T-helper 2 cell treated with Interferon-gamma antibody and Interleukin-4, amounts not matched to agents 100 ng/mL and 5 ng/mL, for 36 hours (primary cell): ENCODE measurements around the gene SH3BP4. TPM values are rescaled to one million over a fixed set of nuclear protein-coding genes. Genes with fewer than 3 reads are reported as not detected.

Experiments
- intact Hi-C: fragments of 100-400 bp; cut with micrococcal nuclease; formaldehyde crosslinking; loops from one replicate; pipeline ENCODE4 v1.15.1; 2023
- total RNA-seq: library from RNA; stranded (reverse); gene quantifications from 2 replicates; pipeline ENCODE4 v1.2.3, GENCODE V29; 2022

The SH3BP4 gene
- total RNA-seq, 1 donor from 2014 or later = not detected

DNA sequence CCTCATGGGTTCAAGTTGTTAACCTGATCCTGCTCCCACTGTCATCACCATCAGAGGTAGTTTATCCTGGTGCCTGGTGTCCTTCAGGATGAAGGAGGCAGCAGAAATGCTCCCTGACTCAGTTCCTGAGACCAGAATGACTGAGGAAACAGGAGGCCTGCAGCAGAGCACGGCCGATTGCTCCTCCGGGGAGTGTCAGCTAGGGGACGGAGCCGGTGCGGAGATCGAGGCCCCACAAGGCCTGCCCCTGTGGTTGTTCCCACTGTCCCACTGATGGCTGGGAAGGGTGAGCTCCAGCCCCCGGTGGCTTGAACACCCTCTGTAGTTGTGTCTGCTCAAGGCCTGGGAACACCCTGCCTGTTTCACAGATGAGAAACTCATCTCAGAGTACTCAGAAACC is 45.6 kb downstream of the SH3BP4 start:
- intact Hi-C loops = no loop called here

DNA sequence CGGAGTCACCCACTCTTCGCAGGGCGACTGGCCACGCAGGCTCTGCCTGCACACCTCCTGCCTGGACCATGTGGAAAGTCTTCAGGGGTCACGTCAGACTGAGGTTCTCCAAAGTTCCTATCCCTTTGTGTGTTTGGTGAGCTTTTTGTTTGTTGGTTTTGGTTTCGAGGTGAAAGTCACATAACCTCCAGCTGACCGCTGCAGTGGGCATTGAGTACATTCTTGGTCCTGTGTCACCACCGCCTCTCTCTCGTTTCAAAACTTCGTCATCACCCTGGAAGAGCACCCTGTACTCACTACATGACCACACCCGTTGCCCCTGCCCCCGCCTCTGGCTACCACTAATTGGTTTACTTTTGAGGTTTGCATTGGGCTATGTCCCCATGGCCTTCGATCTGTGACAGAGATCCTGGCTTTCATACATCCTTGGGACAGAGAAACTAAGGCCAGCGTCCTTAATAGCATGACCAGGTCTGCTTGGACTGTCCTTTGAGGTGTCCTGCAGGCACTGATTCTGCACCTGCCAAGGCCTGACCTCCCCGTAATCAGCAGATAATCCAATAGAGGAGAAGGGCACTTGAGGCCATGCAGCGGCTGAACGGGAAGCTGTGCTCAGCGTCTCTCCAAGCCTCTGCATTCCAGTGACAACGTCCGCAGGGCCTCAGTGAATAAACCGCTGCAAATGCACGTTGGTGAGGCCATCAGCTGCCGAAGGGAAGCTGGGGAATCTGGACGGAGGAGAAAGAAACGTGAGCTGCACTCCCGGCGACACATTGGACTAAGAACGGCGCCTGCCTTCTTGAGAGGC is 46.8 kb downstream of the SH3BP4 start:
- intact Hi-C loops = no loop called here

DNA sequence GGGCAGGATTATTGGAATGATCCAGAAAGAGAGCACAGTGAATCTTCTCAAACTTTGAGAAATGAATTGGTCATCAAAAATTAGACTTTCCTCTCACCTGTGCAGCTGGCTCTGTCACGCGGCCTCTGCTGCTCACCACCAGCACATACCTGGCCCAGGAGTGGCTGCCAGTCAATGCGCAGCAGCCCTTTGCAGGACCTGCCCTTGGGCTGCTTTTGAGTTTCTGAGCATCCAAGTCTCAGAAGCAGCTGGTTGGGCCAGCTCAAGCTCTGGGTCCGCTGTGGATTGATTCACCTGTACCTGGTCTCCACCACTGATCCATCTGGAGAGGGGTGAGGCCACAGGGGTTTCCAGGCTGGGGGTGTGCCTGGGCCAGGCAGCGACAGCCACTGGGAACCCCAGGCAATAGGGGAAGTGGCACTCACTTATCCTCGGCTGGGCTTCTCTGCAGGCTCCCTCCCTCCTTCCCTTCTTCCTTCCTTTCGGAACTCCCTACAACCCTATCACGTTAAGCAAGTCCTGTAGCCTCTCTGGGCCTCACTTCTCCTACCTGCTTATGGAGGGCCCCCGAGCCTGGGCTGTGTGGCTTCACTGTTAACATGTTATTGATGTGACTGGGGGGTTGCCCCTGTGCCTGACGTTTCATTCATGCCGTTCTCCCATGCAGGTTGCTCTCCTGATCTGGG is 48.1 kb downstream of the SH3BP4 start:
- intact Hi-C loops = no loop called here

DNA sequence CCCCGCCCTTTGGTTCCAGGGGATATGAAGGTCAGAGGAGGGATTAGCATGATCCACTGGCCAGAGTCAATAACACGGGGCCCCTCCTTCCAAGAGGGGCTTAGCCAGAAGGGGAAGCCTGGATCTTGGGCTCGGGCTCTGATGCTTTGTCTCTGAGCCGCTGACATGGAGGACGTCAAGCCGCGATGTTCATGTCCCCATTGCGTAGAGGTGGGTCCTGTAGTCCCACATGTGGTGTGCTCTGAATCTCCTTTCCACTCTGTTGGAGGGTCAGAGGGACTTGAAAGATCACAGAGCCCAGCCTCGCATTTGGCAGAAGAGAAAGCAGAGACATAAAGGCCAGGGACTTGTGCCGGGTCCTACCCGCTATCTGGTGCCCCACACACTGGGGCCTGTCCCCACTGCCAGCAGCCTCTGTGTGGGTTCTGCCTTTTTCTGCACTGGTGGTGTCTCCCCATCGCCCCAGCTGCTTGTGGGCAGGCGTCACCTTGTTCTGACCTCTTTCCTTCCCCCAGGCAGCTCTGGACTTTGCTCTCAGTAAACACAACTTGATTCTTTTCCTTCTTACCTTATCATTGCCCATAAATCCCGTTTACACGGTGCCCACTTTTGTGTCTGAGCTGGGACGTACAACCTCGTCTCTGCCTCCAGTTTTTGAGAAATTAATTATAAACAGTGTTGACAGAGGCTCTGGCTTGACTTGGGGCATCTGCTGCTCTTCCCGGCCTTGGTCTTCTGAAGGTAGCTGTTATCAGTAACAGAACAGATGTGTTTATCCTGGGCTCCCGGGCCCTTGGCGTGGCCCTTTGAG is 48.8 kb downstream of the SH3BP4 start:
- intact Hi-C loops = no loop called here

DNA sequence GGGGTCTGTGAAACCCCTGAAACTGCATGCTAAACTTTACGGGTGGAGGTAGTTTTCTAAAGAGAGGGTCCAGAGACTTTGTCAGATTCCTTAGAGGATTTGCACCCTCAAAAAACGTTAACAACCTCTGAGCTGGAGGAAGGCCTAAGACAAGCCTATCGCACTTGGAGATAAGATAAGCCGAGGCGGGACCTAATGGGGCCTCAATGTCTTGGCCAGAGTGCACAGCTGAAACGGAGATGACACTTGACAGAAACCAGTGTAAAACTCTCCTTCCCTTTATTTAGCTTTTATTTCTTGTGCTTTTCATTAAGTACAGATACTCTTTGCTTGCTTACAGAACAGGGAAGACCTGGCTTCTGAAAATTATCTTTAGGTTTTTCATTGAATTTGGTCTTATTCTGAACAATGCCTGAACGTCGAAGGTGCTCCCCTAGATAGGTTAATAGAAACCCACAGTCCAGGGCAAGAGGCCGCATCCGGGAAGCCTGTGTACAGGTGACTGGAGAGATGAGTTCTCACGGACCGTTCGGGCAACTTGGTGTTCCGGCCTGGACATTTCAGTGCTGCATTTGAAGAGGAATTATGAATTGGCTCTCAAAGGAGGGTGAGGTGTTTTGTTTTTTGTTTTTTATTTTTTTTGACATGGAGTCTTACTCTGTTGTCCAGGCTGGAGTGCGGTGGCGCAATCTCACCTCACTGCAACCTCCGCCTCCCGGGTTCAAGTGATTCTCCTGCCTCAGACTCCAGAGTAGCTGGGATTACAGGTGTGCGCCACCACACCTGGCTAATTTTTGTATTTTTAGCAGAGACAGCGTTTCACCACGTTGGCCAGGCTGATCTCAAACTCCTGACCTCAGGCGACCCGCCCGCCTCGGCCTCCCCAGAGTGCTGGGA is 49.7 kb downstream of the SH3BP4 start:
- intact Hi-C loops = no loop called here

DNA sequence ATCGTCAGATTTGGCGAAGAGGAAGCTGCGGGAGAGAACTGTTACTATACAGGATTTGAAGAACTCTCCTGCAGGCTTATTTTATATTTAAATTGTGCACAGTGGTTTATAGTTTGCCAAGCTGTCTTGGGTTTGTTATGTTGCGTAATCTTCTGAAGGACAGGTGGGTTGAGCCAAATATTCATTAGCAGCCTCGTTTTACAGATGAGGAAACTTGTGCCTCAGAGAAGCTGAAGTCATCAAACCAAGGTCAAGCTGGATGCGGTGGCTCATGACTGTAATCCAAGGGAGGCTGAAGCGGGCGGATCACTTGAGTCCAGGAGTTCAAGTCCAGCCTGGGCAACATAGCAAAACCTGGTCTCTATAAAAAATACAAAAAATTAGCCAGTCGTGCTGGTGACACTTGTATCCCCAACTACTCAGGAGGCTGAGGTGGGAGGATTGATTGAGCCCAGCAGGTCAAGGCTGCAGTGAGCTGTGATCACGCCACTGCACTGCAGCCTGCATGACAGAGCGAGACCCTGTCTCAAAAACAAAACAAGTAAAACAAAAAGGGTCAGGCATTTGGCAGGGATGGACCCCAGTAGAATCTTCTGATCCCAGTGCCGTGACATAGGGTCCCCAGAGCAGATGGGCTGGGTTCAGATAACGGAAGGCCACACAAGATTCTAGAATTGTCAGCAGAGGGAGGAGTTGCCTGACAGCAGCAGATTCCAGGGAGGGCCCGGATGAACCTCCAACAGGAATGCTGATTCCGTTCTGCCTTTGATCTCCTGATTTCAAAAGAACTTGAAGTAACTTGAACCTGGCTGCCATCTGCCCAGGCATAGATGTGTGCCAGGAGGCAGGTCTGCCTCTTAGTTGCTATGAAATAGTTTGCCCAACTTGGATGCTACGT is 50.6 kb downstream of the SH3BP4 start:
- intact Hi-C loops = no loop called here

DNA sequence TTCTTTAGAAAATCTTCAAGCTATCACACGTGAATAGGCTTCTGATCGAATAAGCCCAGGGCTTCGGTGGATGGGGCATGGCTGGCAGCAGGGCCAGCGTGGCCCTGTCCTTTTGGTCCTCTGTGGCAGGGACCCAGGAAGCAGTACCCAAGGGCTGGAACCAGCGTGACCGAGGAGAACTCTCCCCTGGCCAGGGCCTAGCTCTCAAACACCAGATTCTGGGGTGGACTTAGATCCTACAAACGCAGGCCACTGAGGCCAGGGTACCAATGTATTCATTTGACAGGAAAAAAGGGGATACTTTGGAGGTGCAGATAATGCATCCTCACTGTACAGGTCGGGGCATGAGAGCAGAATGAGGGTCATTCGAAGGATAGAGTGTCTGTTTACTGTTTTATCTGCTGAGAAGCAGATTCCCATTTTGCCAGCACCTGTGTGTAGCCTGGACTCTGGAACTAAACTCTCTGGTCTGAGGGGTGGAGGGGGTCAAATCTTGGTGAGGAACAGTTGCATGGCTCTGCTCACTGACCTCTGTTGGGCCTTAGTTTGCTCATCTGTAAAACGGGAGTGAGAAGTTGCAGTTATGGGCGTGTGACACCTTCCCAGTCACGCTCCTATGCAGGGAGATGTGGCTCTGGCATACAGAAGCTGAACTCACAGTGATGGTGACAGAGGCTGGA is 51.4 kb downstream of the SH3BP4 start:
- intact Hi-C loops = no loop called here

DNA sequence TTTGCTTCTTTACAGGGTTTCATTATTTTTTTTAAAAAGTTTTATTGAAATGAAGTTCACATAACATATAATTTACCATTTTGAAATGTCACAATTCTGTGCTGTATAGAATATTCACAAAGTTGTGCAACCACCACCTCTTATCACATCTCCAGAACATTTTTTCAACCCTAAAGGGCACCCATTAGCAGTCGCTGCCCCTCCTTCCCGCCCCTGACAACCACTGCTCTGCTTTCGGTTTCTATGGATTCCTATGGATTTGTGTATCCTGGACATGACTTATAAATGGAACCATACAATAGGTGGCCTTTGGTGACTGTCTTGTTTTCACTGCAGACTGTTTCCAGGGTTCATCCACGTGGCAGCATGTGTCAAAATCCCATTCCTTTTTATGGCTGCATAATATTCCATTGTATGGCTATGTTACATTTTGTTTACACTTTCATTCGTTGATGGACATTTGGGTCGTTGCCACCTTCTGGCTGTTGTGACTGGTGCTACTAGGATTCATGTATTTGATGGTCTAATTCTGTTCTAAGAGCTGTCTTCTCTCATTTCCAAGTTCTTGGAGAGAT is 52.6 kb downstream of the SH3BP4 start:
- intact Hi-C loops = no loop called here

DNA sequence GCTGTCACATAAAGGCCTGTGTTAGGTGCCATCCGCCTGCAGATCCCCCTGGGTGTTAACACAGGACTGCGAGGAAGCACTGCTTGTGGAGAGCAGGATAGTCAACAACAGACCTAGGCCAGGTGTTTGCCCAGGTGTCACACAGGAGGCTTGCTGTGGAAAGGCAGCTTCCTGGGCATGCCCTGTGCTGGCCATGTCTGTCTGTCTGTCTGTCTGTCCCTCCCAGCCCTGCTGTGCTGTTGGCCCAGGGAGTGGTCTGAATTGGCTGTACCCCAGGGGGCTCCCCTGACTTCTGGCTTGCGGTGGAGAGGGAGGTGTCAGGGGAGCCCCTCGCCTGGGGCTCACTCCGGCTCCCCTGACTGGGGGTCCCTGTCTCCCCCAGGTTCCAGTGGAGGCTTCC is 53.2 kb downstream of the SH3BP4 start:
- intact Hi-C loops = no loop called here

DNA sequence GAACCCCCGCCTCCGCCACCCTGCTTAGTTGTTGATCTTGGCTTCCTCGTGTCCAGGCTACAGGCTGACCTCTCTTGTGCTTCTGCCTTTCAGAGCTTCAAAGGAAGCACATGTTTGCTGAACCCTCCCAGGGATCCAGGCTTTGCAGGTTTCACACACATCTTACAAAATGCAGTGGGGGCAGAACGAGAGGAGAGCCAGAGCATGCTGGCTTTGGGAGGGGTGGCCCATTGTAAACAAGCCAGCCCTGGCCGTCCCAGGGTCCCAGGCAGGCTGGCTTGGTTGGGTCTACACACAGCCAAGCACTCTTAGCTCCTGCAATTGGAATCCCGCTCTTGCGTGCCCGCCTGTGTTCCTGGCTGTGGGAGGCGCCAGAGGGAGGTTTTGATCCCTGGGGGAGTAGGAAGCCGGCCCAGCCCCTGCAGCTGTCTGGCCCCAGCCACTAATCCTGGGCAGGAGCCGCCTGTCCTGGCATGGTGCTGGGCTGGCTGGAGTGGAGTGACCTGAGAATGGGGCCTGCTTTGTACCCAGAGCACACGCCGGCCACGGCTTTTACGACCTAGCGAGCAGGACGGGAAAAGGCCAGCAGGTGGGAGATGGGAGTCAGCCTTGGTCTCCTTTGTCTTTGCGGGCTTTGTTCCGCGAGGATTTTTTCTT is 53.9 kb downstream of the SH3BP4 start:
- intact Hi-C loops = no loop called here

DNA sequence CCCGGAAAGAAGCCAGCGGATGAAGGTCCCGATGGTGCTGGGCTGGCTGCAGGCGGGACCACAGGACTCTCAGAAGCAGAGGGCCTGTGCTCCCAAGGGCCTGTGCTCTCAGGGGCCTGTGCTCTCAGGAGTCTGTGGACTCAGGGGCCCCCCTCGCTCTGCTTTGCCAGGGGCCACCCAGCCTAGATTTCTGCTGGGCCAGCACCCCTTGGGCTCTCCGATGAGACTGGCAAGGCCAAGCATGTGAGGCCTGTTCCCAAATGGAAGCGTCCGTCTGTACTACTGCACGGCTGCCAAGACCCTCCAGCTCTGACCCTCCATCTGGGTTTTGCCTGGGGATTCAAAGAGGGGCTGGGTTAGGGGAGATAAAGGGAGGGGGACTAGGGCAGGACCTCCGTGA is 54.6 kb downstream of the SH3BP4 start:
- intact Hi-C loops = no loop called here

DNA sequence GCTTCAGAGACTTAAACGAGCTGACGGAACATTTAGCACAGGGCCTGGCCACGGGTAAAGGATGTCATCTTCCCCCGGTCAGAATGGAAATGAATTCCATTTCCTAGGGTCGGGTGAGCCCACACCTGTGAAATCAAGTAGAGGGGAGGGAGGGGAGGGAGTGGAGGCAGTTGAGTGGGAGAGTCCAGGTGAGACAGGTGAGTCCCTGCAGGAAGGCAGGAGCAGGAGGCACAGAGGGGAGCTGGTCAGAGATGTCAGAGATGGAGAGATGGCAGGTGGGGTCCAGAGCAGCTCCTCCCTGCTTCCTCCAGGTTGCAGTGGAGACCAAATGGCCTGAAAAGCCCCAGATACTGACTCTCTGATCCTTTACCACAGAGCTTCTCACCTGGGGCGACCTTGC is 55.2 kb downstream of the SH3BP4 start:
- intact Hi-C loops = no loop called here

DNA sequence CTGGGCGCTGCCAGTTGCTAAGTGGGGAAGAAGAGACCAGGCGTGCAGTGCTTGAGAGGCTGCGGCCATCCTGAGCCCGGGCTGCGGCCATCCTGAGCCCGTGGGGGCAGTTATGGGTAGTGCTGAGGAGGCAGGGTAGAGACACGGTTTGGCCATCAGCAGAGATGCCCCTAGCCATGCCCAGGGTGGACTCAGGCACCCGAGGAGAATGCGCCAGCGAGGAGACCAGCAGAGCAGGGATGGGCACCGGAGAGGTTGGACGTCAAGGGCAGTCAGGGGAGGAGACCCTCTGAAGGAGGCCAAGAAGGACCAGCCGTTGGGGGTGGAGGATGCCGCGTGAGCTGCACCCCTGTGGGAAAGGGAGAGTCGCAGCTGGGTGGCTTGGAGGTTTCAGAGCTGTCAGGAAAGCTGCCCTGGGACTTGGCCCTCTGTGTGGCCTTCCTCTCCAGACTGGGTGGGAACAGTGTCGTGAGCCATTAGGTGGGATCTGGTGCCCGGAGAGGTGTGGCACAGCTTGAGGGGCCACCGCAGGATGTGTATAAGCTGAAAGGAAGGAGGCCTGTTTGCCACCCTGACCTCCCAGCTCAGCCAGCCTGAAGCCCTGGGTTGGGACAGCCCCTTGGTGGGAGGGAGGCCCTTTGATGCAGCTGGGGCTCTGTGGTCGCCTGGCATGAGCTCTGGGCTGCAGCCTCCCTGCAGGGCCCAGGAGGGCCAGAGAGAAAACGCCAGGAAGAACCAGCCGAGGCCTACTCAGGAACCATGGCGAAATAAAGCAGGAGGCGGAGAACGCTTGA is 56.0 kb downstream of the SH3BP4 start:
- intact Hi-C loops = no loop called here

DNA sequence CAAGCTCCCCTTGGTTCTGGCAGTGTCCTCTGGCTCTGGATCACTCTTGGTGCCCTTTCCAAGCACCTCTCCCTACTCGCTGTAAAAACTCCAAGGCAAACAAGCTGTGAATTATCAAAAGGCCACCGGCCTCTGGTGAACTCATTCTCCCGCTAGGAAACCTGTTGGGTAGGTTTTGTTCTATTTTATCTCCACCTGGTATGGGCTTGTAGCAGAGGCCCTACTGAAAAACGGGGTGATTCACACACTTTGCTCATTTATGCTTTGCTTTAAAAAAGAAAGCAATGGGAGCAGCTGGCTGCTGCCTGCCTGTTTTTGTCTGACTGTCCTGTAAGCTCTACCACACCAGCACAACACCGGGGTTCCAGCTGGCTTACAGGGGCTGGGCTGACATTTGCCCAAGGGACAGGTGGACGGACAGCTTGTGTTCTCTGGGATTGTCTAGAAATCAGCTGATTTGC is 56.8 kb downstream of the SH3BP4 start:
- intact Hi-C loops = no loop called here

DNA sequence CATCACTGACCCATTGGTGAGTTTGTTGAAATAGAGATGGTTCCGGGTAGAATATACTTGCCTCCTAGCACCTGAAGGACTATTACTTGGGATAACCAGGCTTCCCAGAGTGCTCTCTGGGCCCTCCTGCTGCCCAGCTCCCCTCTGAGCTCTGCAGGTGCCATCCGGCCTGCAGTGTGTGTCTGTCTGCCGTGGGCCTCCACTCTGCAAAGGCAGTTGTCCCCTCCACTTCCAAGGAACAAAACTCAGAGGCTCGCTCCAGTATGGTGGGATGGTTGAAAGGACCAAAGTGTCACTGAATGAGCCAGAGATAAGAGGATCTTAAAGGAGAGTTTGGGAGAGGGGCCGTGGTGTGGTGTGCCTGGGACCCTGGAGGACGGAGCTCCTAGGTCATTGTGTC is 57.3 kb downstream of the SH3BP4 start:
- intact Hi-C loops = no loop called here

DNA sequence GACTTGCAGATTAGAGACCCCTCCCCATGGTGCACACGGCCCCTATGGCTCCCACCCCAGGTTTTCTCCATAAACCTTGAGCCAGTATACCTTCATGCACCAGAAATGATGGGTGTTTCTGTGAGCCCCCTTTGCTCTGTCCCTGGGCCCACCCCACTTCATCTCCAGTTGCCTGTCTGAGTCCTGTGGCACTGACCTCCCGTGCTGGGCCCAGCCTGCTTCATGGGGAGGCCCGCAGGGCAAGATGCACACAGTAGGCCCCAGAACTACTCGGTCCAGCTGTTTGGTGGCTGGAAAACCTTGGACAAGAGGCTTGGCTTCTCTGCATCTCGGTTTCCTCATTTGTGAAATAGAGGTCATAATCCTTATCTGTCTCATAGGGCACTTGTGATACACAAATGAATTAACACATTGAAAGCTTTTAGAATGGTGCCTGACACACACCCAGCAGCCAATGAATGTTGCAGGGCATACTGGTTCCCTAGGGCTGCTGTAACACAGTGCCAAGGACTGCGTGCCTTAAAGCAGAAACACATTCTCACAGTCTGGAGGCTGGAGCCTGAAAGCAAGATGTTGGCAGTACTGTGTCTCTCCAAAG is 58.4 kb downstream of the SH3BP4 start:
- intact Hi-C loops = no loop called here

DNA sequence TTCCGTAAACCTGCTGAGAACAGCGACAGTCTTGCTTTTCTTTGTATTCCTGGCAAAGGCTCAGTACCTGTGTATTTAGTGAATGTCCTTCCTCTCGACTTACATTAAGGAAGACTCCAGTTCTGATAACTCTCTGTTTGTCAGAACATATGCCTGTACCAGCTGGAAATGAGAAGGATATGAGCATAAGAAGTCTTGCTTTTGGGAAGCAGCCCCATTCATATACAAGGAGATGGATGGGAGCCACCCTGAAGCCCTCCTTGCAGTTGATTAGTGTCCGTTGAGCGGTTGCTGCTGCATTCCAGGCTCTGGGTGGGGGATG is 59.8 kb downstream of the SH3BP4 start:
- intact Hi-C loops = no loop called here
